NCI-H774 (cell line): Measurements from ENCODE around the gene ME3.

Experiments used
- DNase-seq: peaks from one replicate; lab custom pipeline; 2025; lab: John Stamatoyannopoulos, UW

ME3 gene

GRCh38 chr11:86514453-86514852 lies 158.0 kb downstream of the ME3 start:
- no peak for DNase-seq

GRCh38 chr11:86513746-86514373 lies 158.6 kb downstream of the ME3 start:
- no peak for DNase-seq

- DNase-seq, result no peak
These were observed 159.3 kb downstream of the ME3 start for GRCh38 chr11:86513138-86513537.

GRCh38 chr11:86511086-86511551 lies 161.3 kb downstream of the ME3 start:
- DNase-seq, result no peak

GRCh38 chr11:86510674-86511073 lies 161.7 kb downstream of the ME3 start:
- DNase-seq, result no peak

GRCh38 chr11:86510097-86510496 lies 162.3 kb downstream of the ME3 start:
- no peak for DNase-seq

GRCh38 chr11:86509588-86509974 lies 162.8 kb downstream of the ME3 start:
- no peak for DNase-seq

- no peak for DNase-seq
These were observed 163.5 kb downstream of the ME3 start for GRCh38 chr11:86508604-86509587.

- DNase-seq, result no peak
These were observed 165.1 kb downstream of the ME3 start for GRCh38 chr11:86507249-86507845.

GRCh38 chr11:86506235-86506634 lies 166.2 kb downstream of the ME3 start:
- no peak for DNase-seq

GRCh38 chr11:86503131-86503530 lies 169.3 kb downstream of the ME3 start:
- DNase-seq, result no peak

- DNase-seq, result no peak
These were observed 170.2 kb downstream of the ME3 start for GRCh38 chr11:86502137-86502642.

GRCh38 chr11:86500500-86501140 lies 171.8 kb downstream of the ME3 start:
- DNase-seq, result no peak

- no peak for DNase-seq
These were observed 172.7 kb downstream of the ME3 start for GRCh38 chr11:86499723-86500129.

GRCh38 chr11:86497836-86498235 lies 174.6 kb downstream of the ME3 start:
- DNase-seq, result no peak

GRCh38 chr11:86497310-86497709 lies 175.1 kb downstream of the ME3 start:
- no peak for DNase-seq

- no peak for DNase-seq
These were observed 177.1 kb downstream of the ME3 start for GRCh38 chr11:86495351-86495750.

- no peak for DNase-seq
These were observed 179.9 kb downstream of the ME3 start for GRCh38 chr11:86492370-86493010.

- DNase-seq, result no peak
These were observed 181.4 kb downstream of the ME3 start for GRCh38 chr11:86491027-86491426.

GRCh38 chr11:86490582-86490981 lies 181.8 kb downstream of the ME3 start:
- no peak for DNase-seq

- DNase-seq, result no peak
These were observed 183.0 kb downstream of the ME3 start for GRCh38 chr11:86489442-86489841.

- peak; percentile 46 for DNase-seq
These were observed 183.9 kb downstream of the ME3 start for GRCh38 chr11:86488553-86488952.
